Measurements from ENCODE around the gene ECEL1.

DNA sequence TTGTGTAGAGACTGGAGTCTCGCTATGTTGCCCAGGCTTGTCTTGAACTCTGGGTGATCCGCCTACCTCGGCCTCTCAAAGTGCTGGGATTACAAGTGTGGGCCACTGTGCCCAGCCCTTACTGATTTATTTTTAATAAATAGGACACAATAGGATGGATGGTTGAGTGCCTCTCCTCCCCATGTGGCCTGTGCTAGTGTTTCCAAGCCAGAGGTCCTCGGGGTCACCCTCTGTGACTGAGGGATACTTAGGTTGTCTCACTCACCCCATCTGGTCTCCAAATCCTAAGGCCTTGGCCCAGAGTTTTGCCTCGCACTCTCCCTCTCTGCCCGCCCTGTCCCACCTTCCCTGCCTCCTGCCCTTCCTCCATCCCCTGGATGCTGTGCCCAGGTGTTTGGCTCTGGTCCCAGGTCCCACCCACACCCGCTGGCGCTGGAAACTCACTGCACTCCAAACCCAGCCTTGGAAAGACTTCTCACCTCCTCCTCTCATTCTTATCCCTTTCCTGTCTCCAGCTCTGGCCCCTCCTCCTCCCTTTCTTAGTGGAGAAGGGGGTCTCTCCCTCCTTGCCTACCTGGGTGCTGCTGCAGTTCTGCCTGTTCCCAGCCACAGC, 4.7 kb upstream of the ECEL1 start:
- TF ChIP-seq, protein P1, sequence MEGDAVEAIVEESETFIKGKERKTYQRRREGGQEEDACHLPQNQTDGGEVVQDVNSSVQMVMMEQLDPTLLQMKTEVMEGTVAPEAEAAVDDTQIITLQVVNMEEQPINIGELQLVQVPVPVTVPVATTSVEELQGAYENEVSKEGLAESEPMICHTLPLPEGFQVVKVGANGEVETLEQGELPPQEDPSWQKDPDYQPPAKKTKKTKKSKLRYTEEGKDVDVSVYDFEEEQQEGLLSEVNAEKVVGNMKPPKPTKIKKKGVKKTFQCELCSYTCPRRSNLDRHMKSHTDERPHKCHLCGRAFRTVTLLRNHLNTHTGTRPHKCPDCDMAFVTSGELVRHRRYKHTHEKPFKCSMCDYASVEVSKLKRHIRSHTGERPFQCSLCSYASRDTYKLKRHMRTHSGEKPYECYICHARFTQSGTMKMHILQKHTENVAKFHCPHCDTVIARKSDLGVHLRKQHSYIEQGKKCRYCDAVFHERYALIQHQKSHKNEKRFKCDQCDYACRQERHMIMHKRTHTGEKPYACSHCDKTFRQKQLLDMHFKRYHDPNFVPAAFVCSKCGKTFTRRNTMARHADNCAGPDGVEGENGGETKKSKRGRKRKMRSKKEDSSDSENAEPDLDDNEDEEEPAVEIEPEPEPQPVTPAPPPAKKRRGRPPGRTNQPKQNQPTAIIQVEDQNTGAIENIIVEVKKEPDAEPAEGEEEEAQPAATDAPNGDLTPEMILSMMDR (IDR thresholded peaks at IDR 0.05; ENCODE audit: poor library complexity) = no peak
- TF ChIP-seq EZH2 (IDR thresholded peaks at IDR 0.05; ENCODE audit: borderline replicate concordance) = no peak
- no peak for TF ChIP-seq EZH2phosphoT487 (IDR thresholded peaks at IDR 0.05; ENCODE audit: low read depth, severe bottlenecking, unreplicated experiment)
